AG04450 (cell line): ENCODE results near the gene UBE2J2. TPM values are rescaled to one million over a fixed set of nuclear protein-coding genes. Genes with fewer than 3 reads are reported as not detected.

Source experiments
- CTCF ChIA-PET: fragments of 300-600, 350-600 bp; formaldehyde crosslinking; extraction: SDS; loops from one replicate; lab custom pipeline; 2022; ENCODE audit warnings: antibody characterized with exemption, inconsistent platforms; lab: Charles Lee
- POLR2A ChIA-PET: fragments of 350-600 bp; formaldehyde crosslinking; extraction: SDS; loops from one replicate; lab custom pipeline; 2021; ENCODE audit warnings: antibody characterized with exemption, inconsistent platforms; lab: Yijun Ruan, JAX
- DNase-seq: peaks from one replicate; pipeline ENCODE4 v3.0.0-alpha.2; 2011; ENCODE audit warnings: low read depth, low spot score
- H3K27ac ChIP-seq: one replicate; pipeline ENCODE4 v1.5.1; 2012; ENCODE audit warnings: low read depth, low read length, control low read depth
- H3K27me3 ChIP-seq: one replicate; pipeline ENCODE4 v1.6.0; 2012; ENCODE audit warnings: low read length; ENCODE audit not compliant: control insufficient read depth, insufficient read depth
- H3K4me3 ChIP-seq: 2 replicates; pipeline ENCODE4 v1.5.1; 2011; ENCODE audit warnings: mild to moderate bottlenecking, low read depth, low read length, control low read depth
- H3K9me3 ChIP-seq: 2 replicates; pipeline ENCODE4 v1.5.1; 2012; ENCODE audit warnings: low read length; ENCODE audit not compliant: control insufficient read depth, insufficient read depth
- polyA plus RNA-seq: library from polyadenylated mRNA; depleted of rRNA; stranded (reverse); fragments of >200 nt; gene quantifications from 2 replicates; pipeline ENCODE4 v1.2.3, GENCODE V29; 2011
- TF ChIP-seq, protein P1 (sequence below): IDR thresholded peaks from 2 replicates; pipeline ENCODE4 v1.5.1; 2011; ENCODE audit warnings: low read depth, low read length, control low read depth, inconsistent platforms

UBE2J2 gene
- polyA plus RNA-seq, 1 experiment = 31.1 TPM

DNA sequence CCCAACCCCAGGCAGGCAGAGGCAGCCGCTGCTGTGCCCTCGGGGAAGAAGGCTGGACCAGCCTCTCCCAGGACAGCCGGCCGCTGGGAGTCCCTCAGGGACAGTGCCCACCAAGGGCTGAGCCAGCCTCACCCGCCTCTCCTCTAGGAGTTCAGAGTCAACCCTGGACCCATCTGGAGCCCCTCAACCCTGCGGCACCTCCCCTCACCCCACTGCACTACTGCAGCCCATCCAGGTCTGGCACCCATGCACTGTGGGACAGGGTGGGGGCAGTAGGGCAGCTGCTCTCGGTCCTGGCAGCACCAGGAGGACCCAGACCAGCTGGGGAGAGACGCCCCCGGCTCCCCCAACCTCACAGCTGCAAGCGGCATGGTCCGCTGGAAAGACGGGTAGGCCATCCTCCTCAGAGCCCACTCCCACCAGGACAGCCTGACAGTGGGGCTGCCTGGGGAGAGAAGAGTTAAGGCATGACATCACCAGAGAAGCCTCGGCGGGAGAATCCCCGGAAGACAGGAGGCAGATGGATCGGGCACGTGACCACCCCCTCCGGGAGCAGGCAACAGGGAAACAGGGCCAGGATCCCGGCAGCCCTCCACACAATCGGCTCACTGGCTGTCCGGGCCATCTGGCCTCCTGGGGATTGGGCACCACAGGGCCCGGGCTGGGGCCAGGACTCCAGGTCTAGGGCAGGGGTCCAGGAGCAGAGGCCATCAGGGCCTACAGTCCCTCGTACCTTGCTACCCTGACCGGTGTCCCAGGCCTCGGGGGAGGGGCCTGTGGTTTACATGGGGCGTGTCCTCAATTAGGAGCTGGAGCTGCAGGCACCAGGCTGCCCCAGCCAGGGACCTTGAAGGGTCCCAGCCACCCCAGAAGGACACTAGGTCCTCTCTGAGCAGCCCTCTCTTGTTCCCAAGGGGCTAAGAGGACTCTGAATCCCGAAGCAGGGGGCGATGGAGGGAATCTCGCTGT, 31.0 kb upstream of the UBE2J2 start:
- ChIA-PET CTCF (interaction anchor here (0.9 kb wide), 1 partner anchor 182 kb away, joined by 3 read pairs; no protein-coding TSS in a partner anchor), POLR2A (interaction anchor here (0.5 to 1.3 kb wide), 7 partner anchors 10 to 71 kb away, joined by 3 to 5 read pairs (median 4); partner anchors contain the start of genes AURKAIP1 and UBE2J2)
- DNase-seq = peak; percentile 65
- Histone ChIP-seq H3K27me3 (no peaks in the 10 kb centered on the region), H3K9me3 (no peaks in the 10 kb centered on the region; the same call in 1 of the 2 replicates), H3K4me3 (peak overlapping the region; percentile 72), H3K27ac (peak overlapping the region; percentile 89)
- TF ChIP-seq, protein P1, sequence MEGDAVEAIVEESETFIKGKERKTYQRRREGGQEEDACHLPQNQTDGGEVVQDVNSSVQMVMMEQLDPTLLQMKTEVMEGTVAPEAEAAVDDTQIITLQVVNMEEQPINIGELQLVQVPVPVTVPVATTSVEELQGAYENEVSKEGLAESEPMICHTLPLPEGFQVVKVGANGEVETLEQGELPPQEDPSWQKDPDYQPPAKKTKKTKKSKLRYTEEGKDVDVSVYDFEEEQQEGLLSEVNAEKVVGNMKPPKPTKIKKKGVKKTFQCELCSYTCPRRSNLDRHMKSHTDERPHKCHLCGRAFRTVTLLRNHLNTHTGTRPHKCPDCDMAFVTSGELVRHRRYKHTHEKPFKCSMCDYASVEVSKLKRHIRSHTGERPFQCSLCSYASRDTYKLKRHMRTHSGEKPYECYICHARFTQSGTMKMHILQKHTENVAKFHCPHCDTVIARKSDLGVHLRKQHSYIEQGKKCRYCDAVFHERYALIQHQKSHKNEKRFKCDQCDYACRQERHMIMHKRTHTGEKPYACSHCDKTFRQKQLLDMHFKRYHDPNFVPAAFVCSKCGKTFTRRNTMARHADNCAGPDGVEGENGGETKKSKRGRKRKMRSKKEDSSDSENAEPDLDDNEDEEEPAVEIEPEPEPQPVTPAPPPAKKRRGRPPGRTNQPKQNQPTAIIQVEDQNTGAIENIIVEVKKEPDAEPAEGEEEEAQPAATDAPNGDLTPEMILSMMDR = no peak

DNA sequence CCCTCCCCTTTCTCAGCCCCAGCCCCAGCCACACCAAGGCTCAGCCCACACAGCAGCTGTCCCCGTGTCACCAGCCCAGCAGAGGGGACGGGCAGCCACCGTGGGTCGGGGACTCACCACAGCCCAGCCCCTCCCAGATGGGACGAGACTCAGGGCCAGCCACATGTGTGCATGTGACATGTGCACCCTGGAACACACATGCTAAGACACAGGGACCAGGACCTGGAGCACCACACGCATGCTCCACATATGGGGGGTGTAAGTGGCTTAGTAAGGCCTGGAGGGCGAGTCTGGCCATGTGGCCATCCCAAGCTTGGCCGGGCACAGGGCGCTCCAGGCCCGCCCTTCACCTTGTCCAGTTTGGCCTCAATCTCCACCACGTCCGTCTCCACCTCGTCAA, 30.1 kb upstream of the UBE2J2 start:
- CTCF ChIA-PET = no interaction called here

DNA sequence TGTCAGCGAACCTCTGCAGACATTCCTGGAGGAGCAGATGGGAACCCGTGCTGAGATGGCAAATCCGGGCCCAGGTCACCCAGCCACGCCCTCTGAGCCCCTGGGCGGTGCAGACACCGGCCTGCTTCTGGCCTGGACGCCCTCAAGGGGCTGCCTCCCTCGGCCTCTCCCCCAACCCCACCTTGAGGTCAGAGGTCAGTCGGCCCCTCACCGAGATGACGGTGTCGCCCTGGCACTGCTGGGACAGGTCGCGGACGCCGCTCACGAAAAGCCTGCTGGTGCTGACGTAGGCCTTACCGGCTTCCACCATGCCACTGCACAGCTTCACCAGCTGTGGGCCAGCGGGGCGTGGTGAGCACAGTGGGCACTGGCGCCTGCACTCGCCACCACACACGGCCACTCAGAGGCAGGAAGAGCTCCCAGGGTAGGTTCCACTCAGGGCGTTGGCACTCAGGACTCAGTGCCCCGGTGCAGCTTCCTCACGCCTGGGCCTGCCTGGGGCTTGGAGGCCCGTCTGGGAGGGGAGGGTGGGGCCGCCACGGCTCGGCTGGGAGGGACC, 29.4 kb upstream of the UBE2J2 start:
- Histone ChIP-seq H3K4me3 (no peak overlapping the region), H3K27me3 (no peaks in the 10 kb centered on the region), H3K9me3 (no peaks in the 10 kb centered on the region; the same call in 1 of the 2 replicates), H3K27ac (no peak overlapping the region)
- POLR2A ChIA-PET = no interaction called here
- CTCF ChIA-PET = no interaction called here
- no peak for DNase-seq
- TF ChIP-seq, protein P1 = no peak

More for the DNA sequence above, 30.1 kb upstream of the UBE2J2 start:
- TF ChIP-seq, protein P1 = no peak
- H3K27ac ChIP-seq = no peak overlapping the region
- H3K9me3 ChIP-seq = no peaks in the 10 kb centered on the region; the same call in 1 of the 2 replicates
- H3K4me3 ChIP-seq = no peak overlapping the region
- POLR2A ChIA-PET = no interaction called here
- no peaks in the 10 kb centered on the region for H3K27me3 ChIP-seq
- no peak for DNase-seq

DNA sequence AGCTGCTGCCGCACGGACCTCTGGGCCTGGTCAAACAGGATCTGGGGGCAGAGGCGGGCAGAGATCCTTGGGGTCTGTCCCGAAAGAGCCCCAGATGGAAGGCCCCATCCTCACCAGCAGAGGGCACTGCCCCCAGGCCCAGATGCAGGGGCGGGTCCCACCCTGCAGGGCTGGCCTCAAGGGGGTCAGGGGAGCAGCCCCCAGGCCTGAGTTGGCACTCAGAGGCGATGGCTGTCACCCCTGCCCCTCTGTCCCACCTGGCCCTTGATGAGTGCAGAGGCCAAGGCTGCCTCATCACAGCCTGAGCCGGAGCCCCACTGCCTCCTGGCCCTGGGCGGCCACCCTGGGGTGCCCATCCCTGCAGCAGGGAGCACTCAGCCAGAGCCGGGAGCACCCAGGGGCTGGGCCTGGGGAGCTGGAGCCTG, 28.4 kb upstream of the UBE2J2 start:
- TF ChIP-seq, protein P1 = peak; percentile 45
- DNase-seq = no peak
- Histone ChIP-seq H3K27ac (no peak overlapping the region), H3K9me3 (no peaks in the 10 kb centered on the region; the same call in 1 of the 2 replicates), H3K4me3 (no peak overlapping the region), H3K27me3 (no peaks in the 10 kb centered on the region)
- POLR2A ChIA-PET = no interaction called here
- CTCF ChIA-PET = interaction anchor here (1.0 kb wide), 1 partner anchor 10 kb away, joined by 3 read pairs; no protein-coding TSS in a partner anchor
